GM11168 (cell line): ENCODE results near the gene RNF166.

Experiments used
- in situ Hi-C: fragments of 300-500 bp; cut with MboI; formaldehyde crosslinking; loops from one replicate; pipeline ENCODE4 v1.12.0; 2022; ENCODE audit warnings: low sequenced_read_pairs; ENCODE audit not compliant: unreplicated experiment

Gene RNF166

DNA sequence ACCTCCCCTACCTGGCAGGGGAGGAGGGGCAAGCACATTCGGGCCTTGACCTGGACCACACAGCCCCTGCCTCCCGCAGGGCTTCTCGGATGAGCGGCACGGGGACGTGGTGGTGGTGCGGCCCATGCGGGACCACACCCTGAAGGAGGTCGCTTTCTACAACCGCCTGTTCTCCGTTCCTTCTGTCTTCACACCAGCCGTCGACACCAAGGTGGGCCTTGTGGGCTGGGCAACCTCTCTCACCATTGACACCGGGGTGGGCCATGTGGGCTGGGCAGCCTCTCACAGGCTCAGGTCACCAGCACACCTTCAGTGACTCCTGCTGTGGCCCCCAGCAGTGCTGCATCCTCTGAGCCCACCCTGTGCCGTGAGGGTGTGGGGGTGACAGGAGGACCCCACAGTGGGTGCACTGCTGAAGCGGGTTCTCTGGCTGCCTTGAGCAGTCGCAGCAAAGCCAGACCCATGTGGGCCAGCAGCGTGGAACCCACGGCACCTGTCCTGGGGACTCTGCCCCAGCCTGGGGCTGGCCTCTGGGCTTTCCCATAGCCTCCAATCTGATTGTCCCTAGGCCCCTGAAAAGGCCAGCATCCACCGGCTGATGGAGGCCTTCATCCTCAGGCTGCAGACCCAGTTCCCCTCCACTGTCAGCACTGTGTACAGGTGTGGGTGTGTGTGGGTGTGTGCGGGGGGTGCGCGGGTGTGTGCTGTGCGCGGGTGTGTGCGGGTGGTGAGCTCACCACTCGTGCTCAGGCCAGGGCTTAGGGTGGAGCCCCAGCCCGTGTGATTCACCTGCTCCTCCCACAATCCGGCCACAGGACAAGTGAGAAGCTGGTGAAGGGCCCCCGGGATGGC is 7.6 kb upstream of the RNF166 start:
- in situ Hi-C loops: no loop called here

DNA sequence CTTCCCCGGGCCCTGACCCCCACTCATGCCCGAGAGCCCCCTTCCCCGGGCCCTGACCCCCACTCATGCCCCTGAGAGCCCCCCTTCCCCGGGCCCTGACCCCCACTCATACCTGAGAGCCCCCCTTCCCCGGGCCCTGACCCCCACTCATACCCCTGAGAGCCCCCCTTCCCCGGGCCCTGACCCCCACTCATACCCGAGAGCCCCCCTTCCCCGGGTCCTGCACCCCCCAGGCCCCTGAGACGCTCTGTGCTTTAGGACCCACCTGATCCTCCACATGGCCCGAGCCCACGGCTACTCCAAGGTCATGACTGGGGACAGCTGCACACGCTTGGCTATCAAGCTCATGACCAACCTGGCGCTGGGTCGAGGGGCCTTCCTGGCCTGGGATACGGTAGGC is 6.8 kb upstream of the RNF166 start:
- in situ Hi-C loops: no loop called here

DNA sequence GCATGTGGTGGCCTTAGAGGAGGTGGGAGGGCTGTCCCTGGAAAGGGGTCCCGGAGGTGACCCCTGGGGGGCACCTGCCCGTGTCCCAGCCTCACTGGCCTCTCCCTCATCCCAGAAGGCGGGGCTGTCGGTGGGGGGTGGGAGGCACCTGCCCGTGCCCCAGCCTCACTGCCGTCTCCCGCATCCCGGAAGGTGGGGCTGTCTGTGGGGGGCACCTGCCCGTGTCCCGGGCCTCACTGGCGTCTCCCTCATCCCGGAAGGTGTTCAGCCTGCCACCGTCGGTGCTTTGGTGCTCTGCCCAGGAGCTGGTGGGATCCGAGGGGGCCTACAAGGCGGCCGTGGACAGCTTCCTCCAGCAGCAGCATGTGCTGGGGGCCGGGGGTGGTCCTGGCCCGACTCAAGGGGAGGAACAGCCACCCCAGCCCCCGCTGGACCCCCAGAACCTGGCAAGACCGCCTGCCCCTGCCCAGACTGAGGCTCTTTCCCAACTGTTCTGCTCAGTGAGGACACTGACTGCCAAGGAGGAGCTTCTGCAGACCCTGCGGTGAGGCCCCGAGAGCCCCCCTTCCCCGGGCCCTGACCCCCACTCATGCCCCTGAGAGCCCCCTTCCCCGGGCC is 6.3 kb upstream of the RNF166 start:
- in situ Hi-C loops: no loop called here

DNA sequence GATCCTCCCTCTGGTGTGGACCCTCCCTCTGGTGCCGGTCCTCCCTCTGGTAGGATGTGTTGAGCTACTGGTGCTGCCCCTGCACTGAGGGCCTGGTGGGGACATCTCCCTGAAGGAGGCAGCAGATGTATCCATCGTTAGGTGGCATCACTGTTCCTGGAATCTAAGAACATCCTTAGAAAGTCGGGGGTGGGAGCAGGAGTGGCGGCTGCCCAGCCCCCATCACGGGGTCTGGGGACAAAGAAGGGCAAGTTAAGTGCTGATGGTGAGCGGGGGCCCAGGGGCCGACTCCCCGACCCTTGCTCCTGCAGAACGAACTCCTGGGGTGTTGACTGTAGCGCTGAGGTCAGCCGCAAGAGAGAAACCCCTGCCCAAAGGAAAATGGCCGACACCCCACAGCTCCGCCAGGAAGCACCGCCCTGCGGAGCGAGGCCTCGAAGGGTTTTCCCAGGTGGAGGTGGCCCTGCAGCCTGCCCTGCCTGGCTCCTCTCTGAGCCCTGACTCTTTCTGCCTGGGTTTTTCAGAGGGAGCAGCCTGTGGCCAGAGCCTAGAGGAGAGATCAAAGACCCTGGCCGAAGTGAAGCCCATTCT is 5.6 kb upstream of the RNF166 start:
- in situ Hi-C loops: no loop called here

DNA sequence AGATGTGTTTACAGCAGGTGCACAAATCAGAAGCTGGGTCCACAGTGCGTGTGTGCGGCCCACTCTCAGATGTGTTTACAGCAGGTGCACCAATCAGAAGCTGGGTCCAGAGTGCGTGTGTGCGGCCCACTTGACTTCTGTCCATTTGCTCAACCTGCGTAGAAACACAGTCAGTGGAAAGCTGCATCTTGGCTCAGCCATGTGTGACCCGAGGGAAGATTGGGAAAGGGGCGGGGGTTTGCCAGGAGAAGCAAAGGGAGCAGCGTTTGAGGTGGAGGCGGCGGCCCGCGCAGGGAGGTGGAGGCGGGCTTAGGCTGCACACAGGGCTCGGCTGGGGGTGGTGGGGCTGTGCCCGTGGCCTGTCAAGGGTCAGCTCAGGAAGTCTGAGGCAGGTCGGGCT is 4.3 kb upstream of the RNF166 start:
- in situ Hi-C loops: no loop called here

DNA sequence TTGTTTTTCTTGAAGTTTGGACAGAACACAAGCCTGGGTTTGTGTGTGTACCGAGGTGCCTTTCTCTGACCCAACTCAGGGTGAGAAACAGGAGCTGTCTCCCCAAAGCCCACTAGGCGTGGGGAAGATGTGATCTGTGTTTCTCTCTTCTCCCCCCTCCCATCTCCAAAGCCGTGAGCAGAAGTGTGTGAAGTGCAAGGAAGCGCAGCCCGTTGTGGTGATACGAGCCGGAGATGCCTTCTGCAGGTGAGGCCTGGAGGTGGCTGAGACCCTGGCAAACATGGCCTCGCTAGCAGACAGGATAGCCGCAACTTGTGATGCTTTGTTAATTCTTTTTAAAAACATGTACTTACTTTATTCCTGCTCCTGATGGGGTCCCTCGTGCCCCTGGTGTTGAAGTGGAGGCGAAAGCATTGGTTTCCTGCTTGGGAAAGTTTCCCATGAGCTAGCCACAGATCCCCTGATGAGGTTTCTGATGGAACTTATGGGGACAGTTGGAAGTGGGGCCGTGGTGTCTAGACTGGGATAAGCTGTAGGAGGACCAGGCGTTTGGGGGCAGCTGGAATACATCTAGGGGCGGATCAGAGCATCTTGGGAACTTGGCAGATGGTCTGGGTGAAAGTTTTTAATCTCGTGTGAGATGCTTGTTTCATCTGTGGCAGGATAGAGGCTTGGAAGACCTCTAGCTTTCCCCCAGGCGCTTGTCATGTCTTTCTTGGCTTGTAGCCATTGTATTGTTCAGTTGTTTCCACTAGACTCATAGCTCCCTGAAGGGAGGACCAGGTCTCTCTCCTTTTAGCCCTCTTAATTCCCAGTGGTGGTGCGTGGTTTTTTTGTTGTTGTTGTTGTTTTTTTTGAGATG is 988 bp upstream of the RNF166 start:
- in situ Hi-C loops: no loop called here

DNA sequence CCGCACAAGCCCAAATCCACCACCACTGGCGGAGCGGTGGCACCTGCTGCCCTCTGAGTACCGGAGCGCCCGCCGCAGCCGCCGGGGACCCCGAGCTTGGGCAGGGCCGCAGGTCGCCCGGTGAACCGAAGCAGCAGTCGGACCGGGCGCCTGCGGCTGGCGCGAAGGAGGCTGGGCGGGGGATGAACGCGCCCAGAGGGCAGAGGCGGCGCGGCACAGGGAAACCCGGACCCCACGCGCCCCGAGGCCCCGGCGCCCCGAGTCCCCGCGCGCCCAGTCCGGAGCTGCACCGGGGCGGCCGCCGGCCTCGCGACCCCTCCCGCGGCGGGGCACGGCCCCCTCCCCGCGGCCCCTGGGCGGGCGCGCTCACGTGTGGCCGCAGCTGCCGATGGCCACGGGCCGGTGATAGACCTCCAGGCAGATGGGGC is 393 bp downstream of the RNF166 start:
- in situ Hi-C loops: no loop called here

DNA sequence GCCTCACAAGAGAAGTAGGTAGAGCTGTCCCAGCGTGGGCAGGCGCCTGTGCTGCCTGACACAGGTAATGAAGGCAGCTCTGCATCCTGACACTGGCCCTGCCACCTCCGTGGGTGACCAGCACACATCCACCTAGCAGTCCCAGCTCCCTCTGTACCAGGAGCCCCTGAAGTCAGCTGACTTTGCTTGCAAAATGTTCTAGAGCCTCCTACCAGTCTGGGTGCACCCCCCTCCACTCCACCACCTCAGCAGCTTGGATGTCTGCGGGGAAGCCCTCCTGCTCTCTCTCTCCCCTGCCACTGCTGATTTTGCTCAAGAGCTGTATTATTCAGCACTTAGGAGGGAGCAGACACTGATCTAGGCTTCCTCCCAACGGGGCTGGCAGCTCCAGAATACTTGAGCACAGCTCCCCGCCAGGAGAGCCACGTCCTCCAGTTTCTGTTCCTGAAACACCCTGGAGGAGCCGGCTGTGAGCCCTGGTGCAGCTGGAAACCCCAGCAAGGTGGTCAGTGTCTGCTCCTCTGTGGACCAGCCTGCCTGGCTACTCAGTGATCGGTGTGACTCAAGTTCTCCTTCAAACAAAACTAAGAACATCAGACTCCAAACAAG is 1.0 kb downstream of the RNF166 start:
- in situ Hi-C loops: no loop called here

DNA sequence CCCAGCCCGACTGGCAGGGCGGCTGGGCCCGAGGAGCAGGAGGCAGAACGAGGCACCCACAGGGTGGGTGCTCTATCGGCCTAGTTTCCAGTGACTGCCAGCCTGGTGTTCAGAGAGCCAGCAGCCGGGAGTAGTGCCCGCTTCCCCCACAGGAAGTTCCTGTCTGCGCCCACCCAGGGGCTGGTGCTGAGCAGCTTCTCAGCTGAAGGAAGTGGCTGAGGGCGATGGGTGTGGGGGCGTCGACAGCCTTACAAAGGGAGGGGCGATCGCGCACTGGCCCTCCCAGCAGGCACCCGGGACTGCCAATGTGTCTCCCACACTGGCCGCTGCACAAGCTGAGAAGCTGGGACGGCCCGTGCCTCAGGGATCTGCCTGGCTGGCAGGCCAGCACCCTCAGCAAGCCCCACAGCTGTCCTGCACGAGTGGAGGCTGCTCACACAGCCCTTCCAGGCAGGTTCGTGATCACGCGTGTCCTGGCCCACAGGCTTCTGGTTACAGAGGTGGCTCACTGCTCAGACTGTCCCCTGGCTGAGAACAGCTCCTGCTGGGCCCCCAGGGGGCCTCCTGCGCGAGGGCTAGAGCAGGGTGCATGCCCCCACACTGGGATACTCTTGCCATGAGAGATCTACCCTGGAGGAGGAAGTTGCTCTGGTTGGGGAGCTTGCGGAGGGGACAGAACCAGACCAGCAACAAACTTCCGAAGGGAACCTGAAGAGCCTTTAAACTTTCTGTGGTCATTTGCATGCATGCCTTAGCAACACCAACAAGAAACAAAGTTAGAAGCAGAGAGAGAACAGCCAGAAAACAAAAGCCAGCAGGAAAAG is 2.5 kb downstream of the RNF166 start:
- in situ Hi-C loops: no loop called here

DNA sequence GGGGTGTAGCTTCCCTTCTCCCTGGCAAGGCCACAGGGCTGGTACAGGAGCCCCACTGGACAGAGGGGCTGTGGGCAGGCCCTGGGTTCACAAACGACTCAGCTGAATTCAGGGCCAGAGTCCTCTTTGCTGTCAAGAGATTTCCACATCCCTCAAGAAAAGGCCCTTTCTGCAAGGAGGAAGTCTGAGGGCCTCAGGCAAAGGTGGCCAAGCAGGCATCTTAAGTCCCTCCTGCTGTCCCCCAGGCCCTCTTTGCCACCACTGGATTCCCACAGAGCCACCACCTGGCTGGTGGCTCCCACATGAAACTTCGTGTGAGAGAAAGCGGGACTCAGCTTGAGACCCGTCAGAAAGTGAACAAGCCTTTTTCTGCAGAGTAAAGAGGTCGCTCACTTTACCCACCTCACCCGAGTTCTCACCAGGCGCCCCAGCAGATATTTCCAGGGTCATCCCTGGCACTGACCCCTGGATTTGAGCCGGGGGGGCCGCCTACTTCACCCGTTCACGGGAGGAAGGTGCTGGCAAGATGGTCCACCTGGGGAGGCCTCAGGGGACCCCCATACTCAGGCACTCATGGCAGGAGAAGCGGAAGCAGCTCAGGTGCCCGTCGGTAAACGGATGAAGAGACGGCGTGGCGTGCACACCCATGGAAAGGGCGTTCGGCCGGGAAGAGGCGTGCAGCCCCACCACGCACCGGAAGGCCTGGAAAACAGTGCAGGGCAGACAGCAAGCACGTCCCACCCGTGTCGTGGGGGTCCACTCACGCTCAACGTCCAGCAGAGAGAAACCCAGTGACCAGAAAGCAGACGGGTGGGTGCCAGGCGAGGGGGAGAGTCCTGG is 3.6 kb downstream of the RNF166 start:
- in situ Hi-C loops: no loop called here

DNA sequence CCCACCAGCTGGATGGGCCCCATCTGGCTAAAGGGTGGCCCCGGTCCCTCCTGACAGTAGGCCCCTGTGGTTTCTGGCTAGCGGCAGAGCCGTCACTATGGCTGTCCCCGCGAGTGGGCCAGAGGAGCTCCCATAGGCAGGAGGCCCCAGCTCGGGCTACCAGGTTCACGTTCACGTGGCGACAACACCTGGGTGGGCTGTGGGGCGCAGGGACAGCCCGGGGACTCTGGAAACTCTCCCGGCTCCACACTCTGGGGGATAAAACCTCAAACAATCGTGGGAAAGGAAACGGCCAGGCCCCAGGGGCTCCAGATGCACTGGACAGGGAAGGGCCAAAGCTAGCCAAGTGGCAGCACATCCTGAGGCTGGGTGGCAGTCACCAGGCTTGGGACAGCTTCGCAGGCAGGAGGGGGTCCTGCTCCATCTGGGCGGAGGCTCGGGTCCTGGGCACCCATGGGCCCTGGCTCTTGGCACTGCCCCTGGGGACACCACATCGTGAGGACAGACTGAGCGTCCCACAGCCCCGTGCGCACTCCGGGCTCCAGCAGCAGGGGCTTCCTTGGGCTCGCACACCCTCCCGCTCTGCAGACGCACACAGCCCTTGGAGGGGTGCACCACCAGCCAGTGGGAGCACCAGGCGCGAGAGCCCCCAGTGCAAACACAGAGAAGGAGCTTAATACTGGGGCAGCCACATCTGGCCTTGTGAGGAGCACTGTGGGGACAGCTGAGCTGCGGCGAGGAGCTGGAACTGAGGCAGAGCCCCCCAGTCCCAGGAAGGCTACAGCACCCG is 4.4 kb downstream of the RNF166 start:
- in situ Hi-C loops: no loop called here

DNA sequence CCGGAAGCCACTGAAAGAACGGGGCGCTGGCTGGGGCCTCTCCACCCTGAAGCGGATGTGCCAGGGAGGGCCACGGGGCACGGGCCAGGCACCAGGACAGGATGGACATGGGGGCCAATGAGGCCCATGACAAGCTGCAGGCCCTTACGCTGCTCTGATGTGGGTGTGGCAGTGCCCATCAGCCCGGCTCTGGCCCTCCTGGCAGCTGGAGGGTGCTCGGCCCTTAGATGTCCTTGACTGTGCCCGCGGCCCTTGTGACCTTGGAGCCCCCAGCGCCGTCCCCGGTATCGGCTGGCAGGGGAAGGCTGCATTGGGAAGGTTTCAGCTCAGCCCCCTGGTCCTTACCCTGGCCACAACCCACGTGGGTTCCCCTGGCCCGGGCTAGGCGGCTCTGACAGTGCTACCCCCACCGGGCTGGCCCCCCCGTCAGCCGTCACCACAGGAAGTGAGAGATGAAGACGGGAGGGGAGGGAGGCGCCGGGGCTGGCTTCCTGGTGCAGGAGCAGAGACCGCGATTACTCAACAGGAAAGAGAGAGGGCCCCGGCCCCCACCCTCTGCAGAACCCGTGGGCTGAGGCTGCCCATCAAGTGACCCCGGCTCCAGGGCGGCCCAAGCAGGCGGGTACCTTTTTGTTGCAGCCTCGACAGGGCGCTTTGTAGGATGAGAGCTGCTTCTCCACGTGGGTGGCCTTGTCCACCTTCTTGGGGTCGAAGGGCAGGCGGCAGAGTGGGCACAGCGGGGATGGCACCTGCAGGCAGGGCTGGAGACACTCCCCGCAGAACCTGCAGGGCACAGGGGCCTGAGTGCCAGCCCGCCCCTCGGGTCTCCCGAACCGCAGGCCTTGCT is 5.3 kb downstream of the RNF166 start:
- in situ Hi-C loops: no loop called here

DNA sequence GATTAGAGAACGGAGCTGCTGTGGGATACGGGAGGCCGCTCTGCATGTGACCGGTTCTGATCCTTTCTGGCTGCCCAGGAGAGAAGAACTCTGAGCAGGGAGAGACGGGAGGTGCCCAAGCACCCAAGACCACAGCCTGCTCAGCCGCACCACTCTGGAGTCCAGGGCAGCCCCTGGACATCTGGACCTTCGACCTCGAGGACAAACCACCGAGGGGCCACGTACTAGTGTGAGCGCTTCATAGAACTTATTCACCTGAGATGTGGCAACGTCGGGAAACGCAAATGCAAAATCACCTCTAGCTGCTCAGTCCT is 5.9 kb downstream of the RNF166 start:
- in situ Hi-C loops: no loop called here

DNA sequence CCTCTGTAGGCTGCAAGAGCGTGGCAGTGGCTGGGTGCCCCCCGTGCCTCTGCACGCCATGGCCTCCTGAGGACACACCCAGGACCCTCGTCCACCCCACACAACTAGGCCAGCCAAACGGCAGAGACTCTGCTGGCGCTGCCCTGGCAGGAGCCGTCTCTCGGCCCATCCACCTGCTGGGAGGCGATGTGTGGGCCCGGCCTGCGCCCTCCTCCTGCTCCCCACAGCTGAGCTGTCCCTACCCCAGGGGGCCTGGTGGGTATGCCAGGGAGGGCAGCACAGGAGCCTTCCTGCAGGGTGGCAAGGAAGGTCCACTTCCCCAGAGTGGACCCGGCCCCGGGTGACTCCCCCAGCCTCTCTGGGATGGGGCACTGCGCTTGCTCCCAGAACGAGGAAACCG is 7.0 kb downstream of the RNF166 start:
- in situ Hi-C loops: no loop called here

DNA sequence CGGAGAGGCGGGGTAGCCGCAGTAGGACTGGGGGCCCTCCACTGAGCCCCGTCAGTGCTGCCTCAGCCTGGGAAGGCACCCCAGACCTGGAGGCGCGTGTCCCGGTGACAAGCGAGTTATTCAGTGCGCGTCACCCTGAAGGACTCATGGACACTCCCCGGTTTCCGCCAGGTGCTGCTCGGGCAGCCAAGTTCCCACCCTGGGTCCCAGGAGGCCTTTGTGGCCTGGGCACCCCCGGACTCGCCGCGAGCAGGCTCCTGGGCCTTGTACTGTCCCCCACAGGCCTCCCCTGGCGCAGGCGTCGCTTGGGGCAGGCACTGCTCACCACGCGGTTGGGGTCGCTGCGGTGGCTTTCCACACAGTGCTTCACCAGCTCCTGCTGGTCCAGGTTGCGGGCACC is 7.6 kb downstream of the RNF166 start:
- in situ Hi-C loops: no loop called here

DNA sequence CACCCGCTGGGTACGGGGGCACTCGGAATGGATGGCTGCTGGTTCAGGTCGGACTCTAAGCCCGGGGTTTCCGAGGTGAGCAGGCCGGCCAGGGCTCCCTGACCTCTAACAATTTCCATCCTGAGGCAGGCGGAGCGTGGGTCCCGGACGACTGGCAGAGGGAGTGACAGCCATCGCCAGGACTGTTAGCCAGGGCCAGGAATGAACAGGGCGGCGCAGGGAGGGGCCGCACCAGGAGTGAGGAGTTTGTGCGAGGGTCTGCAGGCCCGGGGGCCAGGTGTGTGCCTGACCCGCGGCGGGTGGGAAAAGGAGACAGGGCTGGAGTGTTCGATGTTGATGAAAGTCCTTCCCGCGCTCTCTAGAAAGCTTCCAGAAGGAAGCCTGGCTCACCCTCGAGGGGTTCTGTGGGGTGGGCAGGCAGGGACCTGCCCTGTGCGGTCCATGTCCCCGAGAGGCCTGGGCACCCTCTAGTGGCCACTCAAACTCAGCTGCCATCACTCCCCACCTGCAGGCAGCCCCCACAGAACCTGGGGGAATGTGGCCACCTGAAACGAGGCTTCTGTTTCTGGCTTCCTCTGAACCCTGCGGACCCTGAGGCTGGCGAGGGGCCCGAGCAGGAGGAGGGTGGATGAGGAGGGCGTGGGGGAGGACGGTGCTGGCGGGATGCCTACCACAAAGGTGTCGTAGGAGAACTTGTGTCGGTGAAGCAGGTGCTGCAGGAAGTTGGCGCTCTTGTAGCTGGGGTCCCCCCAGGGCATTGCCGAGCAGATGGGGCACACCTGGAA is 8.2 kb downstream of the RNF166 start:
- in situ Hi-C loops: no loop called here
